ELF-1 (cell line): ENCODE measurements around the gene CANX.

Source experiments
- DNase-seq: peaks from one replicate; pipeline ENCODE4 v3.0.0-alpha.2; 2016; ENCODE audit warnings: low read depth, low spot score

CANX gene

GRCh38 chr5:179777456-179777855 lies 78.7 kb downstream of the CANX start:
- no peak for DNase-seq

- DNase-seq = no peak
These were observed 79.1 kb downstream of the CANX start for GRCh38 chr5:179777909-179778308.

- DNase-seq = no peak
These were observed 79.8 kb downstream of the CANX start for GRCh38 chr5:179778591-179778990.

GRCh38 chr5:179779826-179780225 lies 81.1 kb downstream of the CANX start:
- no peak for DNase-seq

- no peak for DNase-seq
These were observed 81.6 kb downstream of the CANX start for GRCh38 chr5:179780362-179780761.
